ENCODE results near the gene SNX20.

SNX20 gene

DNA sequence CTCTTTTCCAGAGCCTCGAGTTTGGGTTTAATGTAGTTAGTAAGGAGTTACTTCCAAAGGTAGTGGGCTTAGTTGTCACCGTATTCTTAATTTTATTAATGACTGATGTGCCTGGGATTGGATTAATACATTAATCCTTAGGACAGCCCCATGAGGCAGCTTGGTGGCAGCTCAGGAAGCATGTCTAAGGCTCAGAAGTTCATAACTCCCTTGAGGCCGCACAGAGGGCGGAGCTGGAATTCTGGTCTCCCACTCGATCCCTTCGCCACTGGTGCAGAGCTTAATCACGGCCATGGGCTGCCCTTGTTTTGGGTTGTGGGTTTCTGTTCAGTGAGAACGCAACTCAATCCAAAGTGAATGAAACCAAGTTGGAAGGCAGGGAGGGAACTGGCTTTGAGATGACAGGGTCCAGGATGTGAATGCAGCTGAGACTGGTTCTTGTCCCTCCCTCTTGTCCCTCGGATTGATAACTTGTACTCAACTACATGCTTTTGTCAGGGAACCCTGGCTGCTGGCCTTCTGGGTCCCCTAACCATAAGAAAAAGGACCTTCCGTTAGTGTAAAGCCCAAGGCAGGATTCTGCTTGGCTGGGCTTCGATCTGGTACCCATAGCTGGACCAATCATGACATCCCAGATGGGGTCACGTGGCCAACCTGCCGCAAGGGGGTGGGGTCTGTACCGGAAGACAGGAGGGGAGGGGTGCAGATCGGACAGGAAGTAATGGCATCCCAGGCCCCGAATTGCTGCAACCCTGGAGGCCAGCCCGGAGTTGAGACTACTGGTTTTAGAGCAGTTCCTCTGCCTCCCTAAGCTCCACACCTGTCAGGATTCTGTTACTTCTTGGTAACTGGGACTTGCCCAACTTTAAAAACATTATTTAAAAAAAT, 45.4 kb downstream of the SNX20 start:
- no peak for DNase-seq (ENCODE audit: low read depth in 2 of 2)

DNA sequence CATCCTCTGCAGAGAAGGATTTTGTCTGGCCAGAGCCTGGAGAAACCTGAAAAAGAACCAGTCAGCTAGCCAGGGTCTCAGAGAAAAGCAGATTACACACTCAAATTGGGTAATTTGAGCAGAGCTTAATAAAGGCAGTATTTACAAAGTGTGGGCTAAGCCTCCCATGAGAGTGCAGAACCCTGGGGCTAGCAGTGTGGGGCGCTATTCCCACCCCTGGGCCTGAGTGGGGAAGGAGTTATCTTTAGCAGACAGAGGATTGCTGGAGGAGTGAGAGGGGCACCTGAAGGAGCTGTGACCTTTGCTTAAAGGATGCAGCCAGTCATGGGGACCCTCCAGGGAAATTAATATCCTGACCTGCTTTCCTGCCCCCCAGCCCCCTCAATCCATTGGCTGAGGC, 46.2 kb downstream of the SNX20 start:
- DNase-seq (ENCODE audit: low read depth in 2 of 2): no peak

DNA sequence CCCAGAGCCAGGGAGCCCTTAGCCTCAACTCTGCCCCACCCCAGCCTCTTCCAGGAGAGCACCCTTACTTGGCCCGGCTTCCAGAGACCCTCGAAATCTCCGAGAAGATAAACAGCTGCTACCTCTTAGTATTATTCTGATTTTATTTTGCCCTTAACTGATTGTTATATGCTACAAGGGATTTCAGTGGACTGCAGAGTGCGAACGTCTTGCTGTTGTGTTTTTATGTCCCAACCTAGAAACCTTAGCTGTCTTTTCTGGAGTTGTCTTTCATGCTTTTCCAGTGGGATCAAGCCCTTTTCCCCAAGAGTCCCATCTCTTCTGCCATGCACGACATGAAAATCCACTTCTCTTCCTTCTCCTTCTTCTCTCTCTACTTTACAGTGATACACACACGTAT, 47.0 kb downstream of the SNX20 start:
- DNase-seq (ENCODE audit: low read depth in 2 of 2): no peak

DNA sequence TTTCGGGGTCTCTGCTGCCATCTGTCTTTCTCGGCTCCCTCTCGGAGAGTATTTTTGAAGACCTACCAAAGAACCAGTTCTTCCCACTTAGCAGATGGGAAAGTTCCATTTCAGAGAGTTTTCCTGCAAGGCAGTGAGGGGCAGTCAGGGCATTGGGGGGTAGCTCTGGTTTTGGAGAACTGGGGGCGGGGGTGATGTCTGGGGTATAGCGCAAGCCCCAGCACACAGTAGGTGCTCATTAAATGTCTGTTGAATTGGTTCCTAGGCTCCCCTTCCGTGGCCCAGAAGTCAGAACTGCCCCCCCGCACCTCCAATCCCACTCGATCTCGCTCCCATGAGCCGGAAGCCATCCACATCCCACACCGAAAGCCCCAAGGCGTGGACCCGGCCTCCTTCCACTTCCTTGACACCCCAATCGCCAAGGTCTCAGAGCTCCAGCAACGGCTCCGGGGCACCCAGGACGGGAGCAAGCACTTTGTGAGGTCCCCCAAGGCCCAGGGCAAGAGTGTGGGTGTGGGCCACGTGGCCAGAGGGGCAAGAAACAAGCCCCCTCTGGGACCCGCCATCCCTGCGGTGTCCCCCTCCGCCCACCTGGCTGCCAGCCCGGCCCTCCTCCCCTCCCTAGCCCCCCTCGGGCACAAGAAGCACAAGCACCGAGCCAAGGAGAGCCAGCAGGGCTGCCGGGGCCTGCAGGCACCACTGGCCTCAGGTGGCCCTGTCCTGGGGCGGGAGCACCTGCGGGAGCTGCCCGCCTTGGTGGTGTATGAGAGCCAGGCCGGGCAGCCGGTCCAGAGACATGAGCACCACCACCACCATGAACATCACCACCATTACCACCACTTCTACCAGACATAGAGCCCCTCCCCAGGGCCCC, 47.9 kb downstream of the SNX20 start:
- DNase-seq (ENCODE audit: low read depth in 2 of 2): no peak

DNA sequence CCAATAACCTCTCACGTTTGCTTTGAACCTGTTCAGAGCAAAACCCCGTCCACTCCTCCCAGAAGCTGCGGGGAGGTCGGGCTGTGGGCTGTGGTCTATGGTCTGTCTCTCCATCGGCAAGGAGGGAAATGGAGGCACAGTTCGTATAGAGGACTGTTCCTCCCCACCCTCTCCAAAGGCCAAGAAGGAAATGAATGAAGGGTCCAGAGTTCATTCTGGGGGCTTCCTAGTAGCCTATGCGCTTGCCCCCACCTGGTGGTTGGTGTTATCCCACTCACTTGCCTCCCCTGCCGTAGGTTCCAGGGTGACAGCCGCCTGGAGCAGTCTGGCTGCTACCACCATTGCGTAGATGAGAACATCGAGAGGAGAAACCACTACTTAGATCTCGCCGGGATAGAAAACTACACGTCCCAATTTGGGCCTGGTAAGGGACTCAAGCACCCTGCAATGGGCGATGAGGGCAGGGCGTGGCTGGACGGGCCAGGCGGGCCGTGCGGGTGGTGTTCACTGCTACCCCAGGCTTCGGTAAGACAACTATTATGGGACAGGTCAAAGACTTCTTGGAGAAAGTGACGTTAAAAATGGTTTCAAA, 49.0 kb downstream of the SNX20 start:
- DNase-seq (ENCODE audit: low read depth in 2 of 2): no peak

DNA sequence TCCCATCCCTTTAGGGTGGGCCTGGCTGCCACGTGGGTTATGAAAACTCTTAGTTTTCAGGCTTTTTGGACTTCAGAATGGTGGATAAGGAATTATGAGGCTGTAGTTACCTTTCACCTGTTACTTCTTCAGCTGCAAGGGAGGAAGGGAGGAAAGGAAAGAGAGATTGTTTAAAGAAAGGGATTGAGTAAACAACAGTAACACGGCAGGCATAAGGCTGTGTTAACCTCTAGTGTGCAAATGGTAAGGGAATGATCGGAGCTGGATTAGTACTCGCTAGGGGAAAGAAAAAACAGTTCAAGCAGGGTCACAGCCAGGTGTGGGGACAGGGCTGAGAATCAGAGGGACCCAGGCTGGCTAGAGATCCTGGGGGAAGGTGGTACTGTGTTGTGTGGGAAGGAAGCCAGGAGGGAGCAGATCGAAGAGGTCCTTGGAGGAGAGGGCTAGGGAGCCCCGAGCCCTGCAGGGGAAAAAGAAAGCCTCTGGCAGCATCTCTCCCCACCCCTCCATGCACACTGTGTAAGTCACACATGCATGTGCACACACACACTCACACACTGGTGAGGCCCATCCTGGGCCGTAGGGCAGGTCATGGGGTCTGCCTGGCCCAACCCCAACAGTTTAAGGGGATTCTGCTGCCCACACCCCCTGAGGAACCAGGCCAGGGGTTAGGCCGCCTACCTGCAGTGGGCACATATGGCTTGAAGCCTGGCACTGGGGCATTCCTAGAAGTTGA, 49.7 kb downstream of the SNX20 start:
- no peak for DNase-seq (ENCODE audit: low read depth in 2 of 2)

DNA sequence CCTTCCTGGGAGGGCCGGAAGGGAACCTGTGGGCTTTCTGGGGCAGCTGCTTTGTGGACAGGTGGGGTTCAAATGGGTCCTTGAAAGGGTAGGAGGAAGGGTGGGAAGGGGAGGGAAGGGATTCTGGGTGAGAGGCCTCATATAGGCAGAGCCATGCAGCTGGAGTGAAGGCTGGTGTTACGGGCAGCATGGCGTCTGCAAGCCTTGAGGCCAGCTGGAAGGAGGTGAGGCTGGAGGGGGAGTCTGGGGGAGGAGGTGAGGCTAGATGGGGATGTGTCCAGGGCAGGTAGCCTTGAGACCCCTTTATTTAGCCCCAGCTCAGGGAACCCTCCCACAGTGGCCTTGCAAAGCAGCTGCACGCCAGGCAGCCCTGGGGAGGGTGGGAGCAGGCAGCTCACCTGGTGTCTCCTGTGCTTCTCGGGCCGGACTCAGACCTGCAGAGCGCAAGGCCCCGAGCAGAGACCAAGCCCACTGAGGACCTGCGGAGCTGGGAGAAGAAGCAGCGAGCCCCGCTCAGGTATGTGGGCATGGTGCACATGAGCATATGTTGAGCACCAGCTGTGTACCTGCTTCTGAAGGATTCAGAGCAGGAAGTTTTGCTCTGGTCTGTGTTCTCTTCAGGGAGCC, 50.6 kb downstream of the SNX20 start:
- DNase-seq (ENCODE audit: low read depth in 2 of 2): no peak

DNA sequence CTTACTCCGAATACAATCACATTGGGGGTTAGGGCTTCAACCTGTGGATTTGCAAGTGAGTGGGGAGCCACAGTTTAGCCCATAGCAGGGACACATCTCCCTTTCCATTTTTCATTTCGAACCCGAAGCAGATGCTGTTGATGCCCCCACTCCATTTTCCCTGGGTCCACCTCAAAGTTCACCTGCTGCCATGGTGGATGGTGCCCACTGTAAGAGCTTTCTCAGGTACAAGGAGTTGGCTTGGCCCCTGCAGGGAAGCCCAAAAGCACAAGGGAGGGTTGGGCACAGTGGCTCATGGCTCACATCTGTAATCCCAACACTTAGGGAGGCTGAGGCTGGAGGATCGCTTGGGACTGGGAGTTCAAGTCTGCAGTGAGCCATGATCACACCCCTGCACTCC, 51.8 kb downstream of the SNX20 start:
- no peak for DNase-seq (ENCODE audit: low read depth in 2 of 2)

DNA sequence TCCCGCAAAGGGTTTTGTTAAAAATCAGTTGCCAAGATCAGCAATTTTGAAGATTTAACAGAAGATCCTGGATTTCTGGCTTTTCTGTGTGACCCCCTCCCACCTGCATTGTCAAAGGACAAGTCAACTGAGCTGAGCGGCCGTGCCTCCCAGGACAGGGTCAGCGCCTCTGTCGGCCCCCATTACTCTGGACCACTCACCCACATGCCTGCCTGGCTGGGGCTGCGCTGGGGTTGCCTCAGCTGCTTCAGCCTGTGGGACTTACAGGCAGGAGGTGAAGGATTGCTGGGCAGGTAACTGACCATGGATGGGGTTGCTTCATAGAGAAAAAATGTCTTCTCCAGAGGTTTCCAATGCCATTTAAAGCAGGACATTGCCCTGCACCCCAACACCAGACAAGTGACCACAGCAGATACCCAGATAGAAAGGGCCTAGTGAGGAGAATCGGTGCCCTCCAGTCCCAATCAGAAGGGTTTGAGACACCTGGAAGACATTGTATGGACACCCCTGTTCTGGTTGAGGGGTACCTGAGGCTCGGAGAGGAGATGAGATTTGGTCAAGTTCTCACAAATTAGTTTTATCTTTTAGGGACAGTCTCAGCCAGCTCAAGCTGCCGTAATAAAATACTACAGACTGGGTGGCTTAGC, 52.8 kb downstream of the SNX20 start:
- no peak for DNase-seq (ENCODE audit: low read depth in 2 of 2)

DNA sequence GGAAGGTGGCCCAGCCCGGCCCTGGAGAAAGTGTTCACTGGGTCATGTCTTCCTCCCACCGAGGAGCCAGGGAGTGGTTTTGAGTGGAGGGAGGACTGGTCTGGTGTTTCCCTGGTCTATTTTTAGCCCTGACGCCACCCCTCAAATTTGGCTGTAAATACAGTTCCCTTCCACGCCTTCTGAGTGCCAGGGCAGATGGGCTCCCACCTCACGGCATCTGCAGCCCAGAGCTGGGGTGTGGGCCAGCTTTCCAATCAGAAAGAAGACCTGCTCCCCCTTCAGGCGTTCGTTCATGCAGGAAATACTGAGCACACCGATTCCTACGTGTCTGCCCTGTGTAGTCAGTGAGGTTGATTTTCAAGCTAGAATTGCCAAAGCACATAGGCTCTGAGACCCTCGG, 53.7 kb downstream of the SNX20 start:
- DNase-seq (ENCODE audit: low read depth in 2 of 2): peak; percentile 12 to 16

DNA sequence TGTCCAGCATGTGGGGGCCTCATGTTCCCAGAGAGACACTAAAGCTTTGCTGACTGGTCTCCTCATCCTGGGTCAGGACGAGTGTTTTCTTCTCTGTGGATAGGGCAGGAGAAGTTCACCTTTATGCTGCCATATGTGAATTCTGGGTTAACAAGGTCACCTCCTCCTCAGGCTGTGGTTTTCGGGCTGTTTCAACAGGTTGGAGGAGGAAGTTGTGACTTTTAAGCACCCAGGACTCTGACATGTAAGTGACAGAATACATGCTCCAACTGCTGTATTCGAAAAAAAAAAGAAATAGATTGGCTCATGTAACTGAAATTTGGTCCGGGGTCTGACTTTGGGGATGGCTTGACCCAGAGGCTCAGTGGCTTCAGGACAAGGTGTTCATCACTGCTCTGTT, 54.2 kb downstream of the SNX20 start:
- no peak for DNase-seq (ENCODE audit: low read depth in 2 of 2)

DNA sequence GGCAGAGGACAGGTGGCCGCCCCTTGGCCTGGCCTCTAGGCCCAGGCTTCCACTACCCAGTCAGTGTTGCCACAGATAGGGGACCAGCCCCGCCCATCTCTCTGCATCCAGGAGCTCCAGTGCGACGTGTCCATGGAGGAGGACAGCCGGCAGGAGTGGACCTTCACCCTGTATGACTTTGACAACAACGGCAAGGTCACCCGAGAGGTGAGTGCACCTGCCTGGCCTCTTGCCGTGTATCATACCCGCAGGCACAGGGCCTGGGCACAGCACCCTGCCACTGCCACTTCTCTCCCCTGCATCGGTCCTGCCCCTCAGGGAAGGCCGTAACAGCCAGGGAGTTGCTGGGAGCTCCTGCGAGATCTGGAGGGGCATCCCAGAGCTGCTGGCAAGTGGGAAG, 55.7 kb downstream of the SNX20 start:
- no peak for DNase-seq (ENCODE audit: low read depth in 2 of 2)

DNA sequence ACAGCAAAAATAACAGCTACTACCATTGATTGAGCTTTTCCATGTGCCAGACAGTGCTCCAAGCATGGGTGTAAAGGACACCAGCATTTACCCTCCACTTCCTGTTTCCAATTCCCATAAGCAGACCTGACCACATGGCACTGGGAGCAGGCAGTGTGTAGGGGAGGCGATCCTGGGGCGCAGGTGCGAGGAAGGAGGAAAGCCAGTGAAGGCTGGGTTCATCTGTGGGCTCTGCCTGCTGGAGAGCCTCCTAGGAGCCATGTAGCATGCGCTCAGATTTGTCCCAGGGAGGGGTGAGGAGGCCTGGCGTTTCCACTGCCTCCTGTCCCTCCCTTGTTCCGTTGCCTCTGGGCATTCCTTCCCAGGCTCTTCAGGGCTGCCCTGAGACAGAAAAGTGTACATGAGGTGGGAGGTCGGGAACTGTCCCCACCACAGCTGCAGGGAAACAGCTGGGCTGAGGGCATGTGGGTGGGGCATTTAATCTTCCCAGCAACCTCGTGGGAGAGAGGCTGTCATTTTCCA, 56.6 kb downstream of the SNX20 start:
- DNase-seq (ENCODE audit: low read depth in 2 of 2): no peak

DNA sequence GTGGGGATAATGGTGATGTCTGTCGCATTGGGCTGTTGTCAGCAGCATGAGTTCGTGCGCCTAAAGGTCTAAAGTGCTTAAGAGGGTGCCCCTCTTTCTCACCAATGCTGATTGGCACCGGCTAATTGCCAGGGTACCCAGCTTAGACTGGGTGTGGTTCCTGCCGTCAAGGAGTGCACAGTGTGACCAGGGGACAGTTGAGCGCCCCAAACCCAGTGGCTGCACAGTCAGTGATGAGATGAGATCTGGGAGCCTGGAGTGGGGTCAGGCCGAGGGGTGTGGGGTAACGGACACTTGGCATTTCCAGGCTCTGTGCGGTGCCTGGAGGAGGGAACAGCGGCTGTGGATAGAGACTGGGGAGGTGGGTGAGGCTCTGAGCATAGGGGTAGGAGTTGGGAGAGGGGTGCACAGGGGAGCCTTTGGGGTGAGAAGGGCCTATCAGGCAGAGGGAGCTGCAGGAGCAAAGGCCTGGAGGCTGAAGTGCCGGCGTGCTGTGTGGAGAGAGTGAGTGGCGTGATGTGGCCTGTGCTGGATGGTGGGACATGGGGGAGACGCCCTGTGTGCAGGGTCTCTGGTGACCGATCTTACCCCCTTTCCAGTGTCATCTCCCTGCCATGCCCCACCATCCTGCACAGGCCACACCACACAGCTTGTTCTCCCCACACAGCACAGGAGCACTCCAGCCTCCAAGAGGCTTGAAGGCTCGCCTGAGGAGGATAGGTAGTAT, 58.3 kb downstream of the SNX20 start:
- DNase-seq (ENCODE audit: low read depth in 2 of 2): no peak

DNA sequence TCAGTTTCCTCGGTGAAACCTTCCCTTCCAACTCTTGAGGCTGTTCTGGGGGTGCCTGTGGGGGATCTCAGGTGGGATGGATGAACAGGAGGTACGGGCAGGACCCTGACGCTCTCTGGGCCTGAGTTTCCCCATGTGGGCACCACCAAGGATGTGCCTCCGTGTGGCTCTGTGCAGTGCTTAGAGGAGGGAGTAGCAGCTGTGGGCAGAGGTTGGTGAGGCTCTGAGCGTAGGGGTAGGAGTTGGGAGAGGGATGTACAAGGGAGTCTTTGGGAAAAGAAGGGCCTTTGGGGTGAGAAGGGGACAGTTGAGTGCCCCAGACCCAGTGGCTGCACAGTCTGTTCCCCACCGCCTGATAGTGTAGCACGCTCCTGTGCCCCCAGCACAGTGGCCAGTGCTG, 59.1 kb downstream of the SNX20 start:
- DNase-seq (ENCODE audit: low read depth in 2 of 2): no peak
